ENCODE measurements around the gene OTOG.
A peak's percentile ranks its signal among the peaks of the same experiment; 100 is the strongest.

OTOG gene, protein sequence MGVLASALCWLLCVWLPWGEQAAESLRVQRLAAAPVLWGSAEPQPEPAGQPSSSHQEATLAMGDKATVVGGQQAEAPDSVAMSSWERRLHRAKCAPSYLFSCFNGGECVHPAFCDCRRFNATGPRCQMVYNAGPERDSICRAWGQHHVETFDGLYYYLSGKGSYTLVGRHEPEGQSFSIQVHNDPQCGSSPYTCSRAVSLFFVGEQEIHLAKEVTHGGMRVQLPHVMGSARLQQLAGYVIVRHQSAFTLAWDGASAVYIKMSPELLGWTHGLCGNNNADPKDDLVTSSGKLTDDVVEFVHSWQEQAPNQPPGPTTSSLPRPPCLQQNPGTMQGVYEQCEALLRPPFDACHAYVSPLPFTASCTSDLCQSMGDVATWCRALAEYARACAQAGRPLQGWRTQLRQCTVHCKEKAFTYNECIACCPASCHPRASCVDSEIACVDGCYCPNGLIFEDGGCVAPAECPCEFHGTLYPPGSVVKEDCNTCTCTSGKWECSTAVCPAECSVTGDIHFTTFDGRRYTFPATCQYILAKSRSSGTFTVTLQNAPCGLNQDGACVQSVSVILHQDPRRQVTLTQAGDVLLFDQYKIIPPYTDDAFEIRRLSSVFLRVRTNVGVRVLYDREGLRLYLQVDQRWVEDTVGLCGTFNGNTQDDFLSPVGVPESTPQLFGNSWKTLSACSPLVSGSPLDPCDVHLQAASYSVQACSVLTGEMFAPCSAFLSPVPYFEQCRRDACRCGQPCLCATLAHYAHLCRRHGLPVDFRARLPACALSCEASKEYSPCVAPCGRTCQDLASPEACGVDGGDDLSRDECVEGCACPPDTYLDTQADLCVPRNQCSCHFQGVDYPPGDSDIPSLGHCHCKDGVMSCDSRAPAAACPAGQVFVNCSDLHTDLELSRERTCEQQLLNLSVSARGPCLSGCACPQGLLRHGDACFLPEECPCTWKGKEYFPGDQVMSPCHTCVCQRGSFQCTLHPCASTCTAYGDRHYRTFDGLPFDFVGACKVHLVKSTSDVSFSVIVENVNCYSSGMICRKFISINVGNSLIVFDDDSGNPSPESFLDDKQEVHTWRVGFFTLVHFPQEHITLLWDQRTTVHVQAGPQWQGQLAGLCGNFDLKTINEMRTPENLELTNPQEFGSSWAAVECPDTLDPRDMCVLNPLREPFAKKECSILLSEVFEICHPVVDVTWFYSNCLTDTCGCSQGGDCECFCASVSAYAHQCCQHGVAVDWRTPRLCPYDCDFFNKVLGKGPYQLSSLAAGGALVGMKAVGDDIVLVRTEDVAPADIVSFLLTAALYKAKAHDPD (N-terminal part only)

DNA sequence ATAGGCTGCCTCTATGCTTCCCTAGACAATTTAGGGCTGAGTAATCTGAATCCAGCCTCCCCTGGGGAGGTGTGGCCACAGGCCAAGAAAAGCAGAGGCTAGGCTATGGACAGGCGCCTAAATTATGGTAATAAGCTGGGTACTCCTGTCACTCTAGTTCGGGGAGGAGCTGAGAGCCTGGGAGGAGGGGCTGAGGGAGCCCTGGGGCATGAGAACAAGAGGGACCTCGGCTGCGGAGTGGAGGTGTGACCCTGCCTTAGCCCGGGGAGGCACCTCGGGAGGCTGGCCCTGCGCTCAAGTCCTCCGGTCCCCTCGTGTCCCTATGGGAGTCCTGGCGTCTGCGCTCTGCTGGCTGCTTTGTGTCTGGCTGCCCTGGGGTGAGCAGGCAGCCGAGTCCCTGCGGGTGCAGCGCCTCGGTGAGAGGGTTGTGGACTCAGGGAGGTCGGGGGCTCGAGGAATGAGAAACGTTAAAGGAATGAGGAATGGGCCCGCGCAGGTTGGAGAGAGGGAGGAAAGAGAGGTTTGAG lies at the start of gene OTOG:
Gene OTOG (plus strand): TSS at position 209 of the 527 bp plus-strand sequence. CDS start 114 bp downstream, at position 323.
- Mint-ChIP-seq H3K4me3 (no peak within 1 kb of the TSS), H3K36me3 (no peaks in the 10 kb centered on the region), H3K27ac (peak within 1 kb of the TSS; percentile 20), H3K4me1 (peaks cover 19% of the 10 kb centered on the region), H3K9me3 (no peaks in the 10 kb centered on the region)
- DNase-seq (ENCODE audit: low spot score in 2 of 2) = no peak
- ATAC-seq = no peak

DNA sequence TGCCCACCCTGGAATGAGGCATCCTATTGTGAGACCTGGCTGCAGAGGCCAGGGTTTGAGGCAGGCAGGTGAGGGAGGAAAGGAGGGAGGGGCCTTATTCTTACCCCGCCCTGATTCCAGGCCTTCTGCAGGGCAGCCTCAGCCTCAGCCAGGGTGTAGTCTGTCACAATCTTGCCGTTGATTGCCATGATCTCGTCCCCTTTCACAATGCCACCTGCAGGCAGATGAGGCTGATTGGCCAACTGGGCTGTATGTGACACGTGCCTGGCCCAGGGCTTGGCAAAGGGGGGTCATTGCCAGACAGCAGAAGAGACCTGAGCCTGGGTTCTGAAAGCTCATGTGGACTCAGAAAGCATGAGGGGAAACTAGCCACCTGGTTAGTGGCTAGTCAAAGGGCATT lies 49.0 kb upstream of the OTOG start:
- Mint-ChIP-seq H3K4me1 (no peaks in the 10 kb centered on the region), H3K27ac (no peak overlapping the region), H3K36me3 (no peaks in the 10 kb centered on the region), H3K4me3 (no peak overlapping the region), H3K9me3 (no peaks in the 10 kb centered on the region)
- ATAC-seq (no peak), DNase-seq (ENCODE audit: low spot score in 2 of 2) (no peak)

DNA sequence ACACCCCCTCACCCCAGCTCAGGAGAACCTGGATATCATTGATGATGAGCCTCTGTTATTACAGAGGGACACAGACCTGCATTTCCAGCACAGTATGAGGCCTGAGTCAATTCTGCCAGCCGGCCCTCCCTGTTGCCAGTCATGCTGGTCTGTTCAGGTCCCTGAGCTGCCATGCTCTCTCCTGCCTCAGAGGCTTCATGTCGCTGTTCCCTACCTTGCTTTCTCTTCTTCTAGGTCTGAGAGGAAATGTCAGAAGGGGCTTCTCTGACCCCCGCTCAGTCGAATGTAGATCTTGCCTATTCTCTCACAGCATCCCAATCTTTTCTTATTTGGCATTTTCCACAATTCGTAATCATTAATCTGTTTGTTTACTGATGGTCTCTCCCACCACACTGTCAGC lies 48.6 kb upstream of the OTOG start:
- Mint-ChIP-seq H3K9me3 (no peaks in the 10 kb centered on the region), H3K27ac (no peak overlapping the region), H3K4me1 (no peaks in the 10 kb centered on the region), H3K36me3 (no peaks in the 10 kb centered on the region), H3K4me3 (no peak overlapping the region)
- DNase-seq (ENCODE audit: low spot score in 2 of 2) (no peak), ATAC-seq (peak; percentile 14)

GRCh38 chr11:17500673-17501072 lies 46.4 kb upstream of the OTOG start:
- Mint-ChIP-seq H3K9me3 (no peaks in the 10 kb centered on the region), H3K4me1 (no peaks in the 10 kb centered on the region), H3K36me3 (no peaks in the 10 kb centered on the region), H3K4me3 (no peak overlapping the region), H3K27ac (no peak overlapping the region)
- no peak for ATAC-seq
- no peak for DNase-seq (ENCODE audit: low spot score in 2 of 2)

- ATAC-seq (no peak), DNase-seq (ENCODE audit: low spot score in 2 of 2) (no peak)
- H3K27ac Mint-ChIP-seq = no peak overlapping the region
- no peaks in the 10 kb centered on the region for H3K4me1 Mint-ChIP-seq
- H3K4me3 Mint-ChIP-seq = no peak overlapping the region
- no peaks in the 10 kb centered on the region for H3K9me3 Mint-ChIP-seq
- H3K36me3 Mint-ChIP-seq = no peaks in the 10 kb centered on the region
These were observed 44.4 kb upstream of the OTOG start for GRCh38 chr11:17502630-17503029.

DNA sequence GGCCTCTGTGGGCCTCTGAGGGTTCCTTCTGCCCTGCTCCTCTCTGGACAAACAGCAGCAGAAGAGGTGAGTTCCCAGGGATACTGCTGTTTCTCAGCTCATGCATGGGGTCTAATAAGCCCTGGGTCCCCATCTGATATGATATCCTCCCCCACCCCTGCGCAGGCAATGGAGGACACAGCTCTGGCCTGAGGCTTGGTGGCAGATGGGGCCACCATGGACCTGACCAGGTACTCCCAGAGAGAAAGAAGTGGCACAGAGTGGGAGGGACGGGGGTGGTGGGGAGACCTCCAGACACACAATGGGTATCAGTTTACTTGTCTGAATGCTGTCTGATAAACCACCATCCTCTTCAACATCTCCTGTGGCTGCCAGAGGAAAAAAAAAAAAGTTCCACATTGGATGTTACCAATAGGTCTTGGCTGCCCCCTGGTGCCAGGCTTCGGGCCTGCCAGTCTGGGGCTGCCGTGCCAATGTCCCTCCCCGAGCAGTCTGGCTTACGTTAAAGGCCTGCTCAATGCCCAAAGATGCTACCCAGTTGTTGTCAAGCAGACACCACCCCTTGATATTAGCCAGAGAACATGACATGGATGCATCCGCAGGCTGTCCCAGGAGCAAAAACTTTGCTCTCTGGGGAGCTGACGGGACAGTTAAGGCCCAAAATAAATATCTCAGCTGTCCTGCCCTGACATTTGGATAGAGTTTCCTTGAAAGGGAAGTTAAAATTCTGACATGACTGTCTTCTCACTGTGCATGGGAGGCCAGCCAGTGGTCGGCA lies 42.5 kb upstream of the OTOG start:
- DNase-seq (ENCODE audit: low spot score in 2 of 2) (peak; percentile 65 to 86), ATAC-seq (peak; percentile 69)
- Mint-ChIP-seq H3K27ac (peak overlapping the region; percentile 37), H3K4me1 (no peaks in the 10 kb centered on the region), H3K36me3 (no peaks in the 10 kb centered on the region), H3K4me3 (no peak overlapping the region), H3K9me3 (no peaks in the 10 kb centered on the region)

GRCh38 chr11:17505146-17505545 lies 41.9 kb upstream of the OTOG start:
- no peak for ATAC-seq
- DNase-seq (ENCODE audit: low spot score in 2 of 2) = no peak
- H3K4me1 Mint-ChIP-seq = no peaks in the 10 kb centered on the region
- peak overlapping the region; percentile 37 for H3K27ac Mint-ChIP-seq
- H3K36me3 Mint-ChIP-seq = no peaks in the 10 kb centered on the region
- H3K9me3 Mint-ChIP-seq = no peaks in the 10 kb centered on the region
- no peak overlapping the region for H3K4me3 Mint-ChIP-seq

- no peak overlapping the region for H3K4me3 Mint-ChIP-seq
- H3K9me3 Mint-ChIP-seq = no peaks in the 10 kb centered on the region
- H3K4me1 Mint-ChIP-seq = no peaks in the 10 kb centered on the region
- no peaks in the 10 kb centered on the region for H3K36me3 Mint-ChIP-seq
- no peak for ATAC-seq
- no peak for DNase-seq (ENCODE audit: low spot score in 2 of 2)
- no peak overlapping the region for H3K27ac Mint-ChIP-seq
These were observed 40.7 kb upstream of the OTOG start for GRCh38 chr11:17506314-17506713.

- H3K9me3 Mint-ChIP-seq = no peaks in the 10 kb centered on the region
- no peak for DNase-seq (ENCODE audit: low spot score in 2 of 2)
- no peaks in the 10 kb centered on the region for H3K4me1 Mint-ChIP-seq
- H3K4me3 Mint-ChIP-seq = no peak overlapping the region
- H3K36me3 Mint-ChIP-seq = no peaks in the 10 kb centered on the region
- no peak overlapping the region for H3K27ac Mint-ChIP-seq
- ATAC-seq = no peak
These were observed 40.1 kb upstream of the OTOG start for GRCh38 chr11:17506942-17507341.

- Mint-ChIP-seq H3K4me1 (no peaks in the 10 kb centered on the region), H3K27ac (no peak overlapping the region), H3K9me3 (no peaks in the 10 kb centered on the region), H3K36me3 (no peaks in the 10 kb centered on the region), H3K4me3 (no peak overlapping the region)
- DNase-seq (ENCODE audit: low spot score in 2 of 2) = no peak
- no peak for ATAC-seq
These were observed 39.3 kb upstream of the OTOG start for GRCh38 chr11:17507773-17508172.

- H3K27ac Mint-ChIP-seq = no peak overlapping the region
- no peak for DNase-seq (ENCODE audit: low spot score in 2 of 2)
- no peak overlapping the region for H3K4me3 Mint-ChIP-seq
- H3K4me1 Mint-ChIP-seq = peaks cover under 1% of the 10 kb centered on the region
- no peaks in the 10 kb centered on the region for H3K9me3 Mint-ChIP-seq
- no peaks in the 10 kb centered on the region for H3K36me3 Mint-ChIP-seq
- no peak for ATAC-seq
These were observed 38.8 kb upstream of the OTOG start for GRCh38 chr11:17508306-17508705.

DNA sequence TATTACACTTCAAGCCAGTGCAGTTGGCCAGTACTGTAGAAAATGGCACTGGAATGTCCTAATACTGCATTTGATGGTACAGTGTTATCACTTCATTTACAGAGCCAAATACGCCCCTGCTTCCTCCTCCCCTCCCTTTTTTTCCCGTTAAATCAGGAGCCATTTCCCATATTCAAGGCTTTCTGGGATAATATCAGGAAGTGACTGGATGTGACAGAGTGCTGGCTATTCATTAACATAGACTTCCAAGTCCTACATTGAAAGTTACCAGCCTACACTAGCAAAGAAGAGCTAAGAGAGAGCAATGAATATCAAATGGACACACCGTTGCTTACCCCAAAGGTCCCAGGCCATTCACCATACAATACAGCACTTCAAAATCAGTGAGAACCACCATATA lies 38.3 kb upstream of the OTOG start:
- no peak overlapping the region for H3K27ac Mint-ChIP-seq
- no peak overlapping the region for H3K4me3 Mint-ChIP-seq
- DNase-seq (ENCODE audit: low spot score in 2 of 2) (no peak), ATAC-seq (no peak)
- peaks cover 5% of the 10 kb centered on the region for H3K4me1 Mint-ChIP-seq
- H3K36me3 Mint-ChIP-seq = no peaks in the 10 kb centered on the region
- no peaks in the 10 kb centered on the region for H3K9me3 Mint-ChIP-seq

DNA sequence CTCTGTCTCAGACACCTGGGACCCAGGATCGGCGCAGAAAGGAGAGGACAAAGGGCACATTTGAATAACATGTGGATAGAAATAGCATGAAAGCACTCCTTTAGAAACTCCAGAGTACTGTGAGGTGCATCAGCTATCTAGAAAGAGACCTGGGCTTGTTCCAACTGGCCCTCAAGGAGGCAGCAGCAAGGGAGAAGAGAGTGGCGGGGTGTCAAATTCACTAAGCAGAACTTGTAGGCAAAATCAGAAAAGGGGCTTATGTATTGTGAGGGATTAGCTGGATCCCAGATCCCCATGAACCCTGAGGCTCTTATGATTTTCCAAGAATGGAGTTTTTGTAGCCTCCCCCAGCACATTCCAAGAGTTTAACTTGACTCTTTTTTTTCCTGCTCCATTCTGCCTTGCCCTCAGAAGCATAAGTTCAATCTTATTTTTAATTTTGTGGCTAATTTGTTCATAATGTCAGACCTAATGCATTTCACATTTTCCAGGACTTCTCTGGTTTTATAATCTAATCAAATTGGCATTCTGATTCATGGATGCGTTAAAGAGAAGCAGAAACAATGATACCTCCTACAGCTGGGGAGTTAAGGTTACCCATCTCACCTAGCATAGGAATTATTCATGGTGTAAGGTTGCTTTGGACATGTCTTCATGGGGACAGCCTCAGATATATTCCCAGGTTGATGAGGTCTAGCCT lies 36.4 kb upstream of the OTOG start:
- no peaks in the 10 kb centered on the region for H3K9me3 Mint-ChIP-seq
- peaks cover 6% of the 10 kb centered on the region for H3K4me1 Mint-ChIP-seq
- no peaks in the 10 kb centered on the region for H3K36me3 Mint-ChIP-seq
- H3K4me3 Mint-ChIP-seq = no peak overlapping the region
- DNase-seq (ENCODE audit: low spot score in 2 of 2) = no peak
- ATAC-seq = no peak
- H3K27ac Mint-ChIP-seq = no peak overlapping the region

- no peak overlapping the region for H3K27ac Mint-ChIP-seq
These were observed 35.5 kb upstream of the OTOG start for GRCh38 chr11:17511571-17511970.

More at GRCh38 chr11:17511571-17511970, 35.5 kb upstream of the OTOG start:
- H3K36me3 Mint-ChIP-seq = no peaks in the 10 kb centered on the region
- no peak overlapping the region for H3K4me3 Mint-ChIP-seq
- DNase-seq (ENCODE audit: low spot score in 2 of 2) (no peak), ATAC-seq (no peak)
- H3K4me1 Mint-ChIP-seq = peaks cover 6% of the 10 kb centered on the region
- no peaks in the 10 kb centered on the region for H3K9me3 Mint-ChIP-seq

Data from stimulated activated effector memory CD8-positive, alpha-beta T cell treated with anti-CD3 and anti-CD28 coated beads, Interleukin-12 subunit alpha, Interleukin-12 subunit beta, amount 100 ng/mL, for 72 hours (primary cell).